ENCODE results near the gene SMC2.

SMC2 gene

GRCh38 chr9:104093647-104094533 lies at the start of gene SMC2:
Gene SMC2, plus strand, starts transcription at chr9:104094309. Its CDS starts 1,076 bp downstream, at chr9:104095385.
- peak; percentile 91 for DNase-seq

- no peak for DNase-seq
Measured at GRCh38 chr9:104068546-104068945, 25.6 kb upstream of the SMC2 start.

- no peak for DNase-seq
Measured at GRCh38 chr9:104069288-104069687, 24.8 kb upstream of the SMC2 start.

GRCh38 chr9:104071589-104071988 lies 22.5 kb upstream of the SMC2 start:
- DNase-seq, result no peak

- no peak for DNase-seq
Measured at GRCh38 chr9:104073098-104073769, 20.9 kb upstream of the SMC2 start.

GRCh38 chr9:104073770-104074133 lies 20.4 kb upstream of the SMC2 start:
- no peak for DNase-seq

- peak; percentile 68 for DNase-seq
Measured at GRCh38 chr9:104074876-104075275, 19.2 kb upstream of the SMC2 start.

GRCh38 chr9:104075801-104076753 lies 18.0 kb upstream of the SMC2 start:
- DNase-seq, result peak; percentile 85

- no peak for DNase-seq
Measured at GRCh38 chr9:104078596-104078995, 15.5 kb upstream of the SMC2 start.

GRCh38 chr9:104080983-104081382 lies 13.1 kb upstream of the SMC2 start:
- DNase-seq, result no peak

GRCh38 chr9:104082168-104082567 lies 11.9 kb upstream of the SMC2 start:
- DNase-seq, result no peak

- DNase-seq, result no peak
Measured at GRCh38 chr9:104085525-104085924, 8.6 kb upstream of the SMC2 start.

- DNase-seq, result no peak
Measured at GRCh38 chr9:104087894-104088293, 6.2 kb upstream of the SMC2 start.

GRCh38 chr9:104088416-104088815 lies 5.7 kb upstream of the SMC2 start:
- DNase-seq, result peak; percentile 27

GRCh38 chr9:104090578-104090977 lies 3.5 kb upstream of the SMC2 start:
- DNase-seq, result no peak

- no peak for DNase-seq
Measured at GRCh38 chr9:104091116-104091515, 3.0 kb upstream of the SMC2 start.

GRCh38 chr9:104091708-104092107 lies 2.4 kb upstream of the SMC2 start:
- DNase-seq, result no peak

GRCh38 chr9:104092192-104092591 lies 1.9 kb upstream of the SMC2 start:
- DNase-seq, result no peak

- DNase-seq, result no peak
Measured at GRCh38 chr9:104092875-104093600, 1.1 kb upstream of the SMC2 start.

- DNase-seq, result peak; percentile 6
Measured at GRCh38 chr9:104094534-104095015, 466 bp downstream of the SMC2 start.

- DNase-seq, result no peak
Measured at GRCh38 chr9:104099630-104100029, 5.5 kb downstream of the SMC2 start.

- DNase-seq, result no peak
Measured at GRCh38 chr9:104104360-104104759, 10.3 kb downstream of the SMC2 start.
